GM12878 (cell line): ENCODE results near the gene CLEC16A. TPM values are rescaled to one million over a fixed set of nuclear protein-coding genes. Genes with fewer than 3 reads are reported as not detected.

ENCODE experiments used
- ATAC-seq: fragments of 200-7000 bp; cut with Tn5 transposase; 3 replicates; pipeline ENCODE4 v1.9.1; 2020; ENCODE audit warnings: mild to moderate bottlenecking, moderate library complexity
- BruUV-seq: library from RNA; stranded (reverse); fragments of 400-500 nt; replicated peaks from 2 replicates; lab custom pipeline; 2021; lab: Mats Ljungman, UMichigan
- CTCF ChIA-PET: fragments of 300-600 bp; sonication (Branson Sonifier 250); formaldehyde crosslinking; extraction: SDS; loops from one replicate; lab custom pipeline; 2021; ENCODE audit warnings: inconsistent platforms; lab: Yijun Ruan, JAX
- POLR2A ChIA-PET: fragments of 350-600 bp; formaldehyde crosslinking; extraction: SDS; loops from one replicate; lab custom pipeline; 2021; ENCODE audit warnings: inconsistent platforms; lab: Charles Lee
- RAD21 ChIA-PET: fragments of 300-600 bp; sonication (Branson Sonifier 250); formaldehyde crosslinking; loops from one replicate; lab custom pipeline; 2023; ENCODE audit warnings: antibody characterized with exemption; ENCODE audit not compliant: unreplicated experiment; lab: Charles Lee
- SMC1A ChIA-PET: fragments of 300-600 bp; sonication (Branson Sonifier 250); formaldehyde crosslinking; loops from one replicate; lab custom pipeline; 2023; ENCODE audit not compliant: unreplicated experiment, uncharacterized antibody; lab: Charles Lee
- DNase-seq: peaks from one replicate; pipeline ENCODE4 v3.0.0-alpha.2; 2011; ENCODE audit warnings: low read depth, low spot score
- FAIRE-seq: peaks from 3 replicates; lab custom pipeline; 2011; peaks lifted over from hg19 to GRCh38; lab: Jason Lieb, UNC
- H2AFZ ChIP-seq: 2 replicates; pipeline ENCODE4 v1.6.0; 2011; ENCODE audit warnings: low read depth, low read length, control low read depth; ENCODE audit not compliant: control insufficient read depth
- H3K27ac ChIP-seq: 2 replicates; pipeline ENCODE4 v1.5.1; 2011; ENCODE audit warnings: control low read depth; ENCODE audit not compliant: control insufficient read depth, insufficient read depth
- H3K27me3 ChIP-seq, 2 experiments: replicated peaks in 1 of 2; 2 replicates each; pipeline versions ENCODE4 v1.6.0 to v1.6.1; 2011; ENCODE audit warnings: low read length in 1 of 2; ENCODE audit not compliant: control insufficient read depth in 2 of 2, insufficient read depth in 2 of 2
- H3K36me3 ChIP-seq, 2 experiments: 2 replicates each; pipeline ENCODE4 v1.5.1; 2011; ENCODE audit warnings: low read length in 1 of 2; ENCODE audit not compliant: control insufficient read depth in 2 of 2, insufficient read depth in 2 of 2
- H3K4me1 ChIP-seq: 2 replicates; pipeline ENCODE4 v1.6.1; 2011; ENCODE audit warnings: mild to moderate bottlenecking, low read length, moderate library complexity, mixed read lengths; ENCODE audit not compliant: control insufficient read depth, insufficient read depth
- H3K4me2 ChIP-seq: 2 replicates; pipeline ENCODE4 v1.6.0; 2011; ENCODE audit warnings: control low read depth; ENCODE audit not compliant: control insufficient read depth, insufficient read depth
- H3K4me3 ChIP-seq: fragments of 200-600 bp; sonication (generic); 2 replicates; pipeline ENCODE4 v1.5.1; 2016
- H3K79me2 ChIP-seq: 2 replicates; pipeline ENCODE4 v1.6.0; 2011; ENCODE audit warnings: low read length; ENCODE audit not compliant: control insufficient read depth, insufficient read depth
- H3K9ac ChIP-seq: 2 replicates; pipeline ENCODE4 v1.8.0; 2011; ENCODE audit warnings: low read length, control low read depth, mixed read lengths; ENCODE audit not compliant: control insufficient read depth, insufficient read depth
- H3K9me3 ChIP-seq: replicated peaks from 3 replicates; pipeline ENCODE4 v1.5.1; 2011; ENCODE audit warnings: mild to moderate bottlenecking, low read length; ENCODE audit not compliant: control insufficient read depth, insufficient read depth
- H4K20me1 ChIP-seq: 2 replicates; pipeline ENCODE4 v1.6.0; 2011; ENCODE audit not compliant: control insufficient read depth, insufficient read depth
- CREM ChIP-seq: IDR thresholded peaks from 2 replicates; pipeline ENCODE4 v1.6.1; 2014; ENCODE audit warnings: antibody characterized with exemption, low read depth
- EZH2 ChIP-seq: IDR thresholded peaks from 2 replicates; pipeline ENCODE4 v1.6.1; 2012; ENCODE audit warnings: low read depth, mild to moderate bottlenecking, control low read depth, inconsistent platforms, low read length, borderline replicate concordance; ENCODE audit not compliant: control insufficient read depth
- HDGF ChIP-seq: fragments of 450-650 bp; IDR thresholded peaks from 2 replicates; pipeline ENCODE4 v1.6.1; 2016; ENCODE audit warnings: antibody characterized with exemption
- LARP7 ChIP-seq: fragments of 450-650 bp; IDR thresholded peaks from 2 replicates; pipeline ENCODE4 v1.6.1; 2017; ENCODE audit warnings: mild to moderate bottlenecking
- MEF2A ChIP-seq: IDR thresholded peaks from 2 replicates; pipeline ENCODE4 v1.6.1; 2011; ENCODE audit warnings: low read depth, mild to moderate bottlenecking, low read length, moderate library complexity; ENCODE audit not compliant: insufficient read depth
- MEF2B ChIP-seq: fragments of 450-650 bp; IDR thresholded peaks from 2 replicates; pipeline ENCODE4 v1.6.1; 2018; ENCODE audit warnings: mild to moderate bottlenecking, moderate library complexity; ENCODE audit not compliant: partially characterized antibody, poor library complexity, severe bottlenecking
- MYB ChIP-seq: fragments of 150-350 bp; IDR thresholded peaks from 2 replicates; pipeline ENCODE4 v1.6.1; 2014; ENCODE audit warnings: mild to moderate bottlenecking, low read depth, low read length, borderline replicate concordance
- NFYB ChIP-seq: IDR thresholded peaks from 2 replicates; pipeline ENCODE4 v1.6.1; 2011; ENCODE audit warnings: low read depth, mild to moderate bottlenecking, low read length, improper control_type of control experiment, moderate library complexity; ENCODE audit not compliant: insufficient read depth
- POU2F2 ChIP-seq: IDR thresholded peaks from 3 replicates; pipeline ENCODE4 v1.6.1; 2011; ENCODE audit warnings: low read depth, mild to moderate bottlenecking, low read length, borderline replicate concordance
- TAF1 ChIP-seq: IDR thresholded peaks from 2 replicates; pipeline ENCODE4 v1.6.1; 2011; ENCODE audit warnings: mild to moderate bottlenecking, low read depth, low read length, borderline replicate concordance
- YY1 ChIP-seq: IDR thresholded peaks from 2 replicates; pipeline ENCODE4 v1.6.1; 2011; ENCODE audit warnings: low read depth, mild to moderate bottlenecking, low read length
- WGBS: methylation state at CpG from one replicate; pipeline ENCODE4 v1.1.6; 2016; ENCODE audit warnings: low lambda C conversion rate; ENCODE audit not compliant: insufficient replicate concordance, insufficient coverage; ENCODE audit errors: missing lambda C conversion rate; 5-methylcytosine and 5-hydroxymethylcytosine counted together
- in situ Hi-C: fragments of 300-500 bp; cut with MboI; formaldehyde crosslinking; loops from 9 replicates; pipeline ENCODE4 v1.14.3; 2018; ENCODE audit warnings: mixed read lengths
- intact Hi-C: fragments of 100-400 bp; cut with micrococcal nuclease; formaldehyde crosslinking; loops from one replicate; pipeline ENCODE4 v1.14.2; 2022; ENCODE audit not compliant: unreplicated experiment
- polyA plus RNA-seq, 11 experiments: library from polyadenylated mRNA; depleted of rRNA in 4 of 11; unstranded in 6 of 11; stranded (reverse) in 5 of 11; fragments of >200 nt; fragmentation: Nextera tagmentation in 4 of 11; fragmentation: Illumina TruSeq in 1 of 11; extraction: Ambion mirVana in 4 of 11; extraction: Trizol in 1 of 11; gene quantifications; 1 replicate in 1 of 11; 2 replicates in 10 of 11; pipeline versions ENCODE4 v1.2.1 to v1.2.3, GENCODE V29; 2011 to 2016; ENCODE audit warnings: inconsistent platforms in 2 of 11, missing spikeins in 2 of 11, low read depth in 1 of 11
- total RNA-seq, 4 experiments: library from RNA; depleted of rRNA in 3 of 4; stranded (reverse); fragments of >200 nt in 3 of 4; fragmentation: Illumina TruSeq in 1 of 4; extraction: Trizol in 1 of 4; gene quantifications; 2 replicates each; pipeline versions ENCODE4 v1.2.1 to v1.2.3, GENCODE V29; 2013 to 2021
- TF ChIP-seq, protein P1 (sequence below): IDR thresholded peaks from 2 replicates; pipeline ENCODE4 v1.6.1; 2012; ENCODE audit warnings: low read depth, low read length, improper control_type of control experiment
- TF ChIP-seq, protein P2 (sequence below): IDR thresholded peaks from 2 replicates; pipeline ENCODE4 v1.6.1; 2011; ENCODE audit warnings: borderline replicate concordance, low read depth, mild to moderate bottlenecking, moderate library complexity, mixed read lengths, low read length; ENCODE audit not compliant: insufficient read depth; ENCODE audit errors: extremely low read length
- TF ChIP-seq, protein P3 (sequence below): fragments of 450-650 bp; IDR thresholded peaks from 2 replicates; pipeline ENCODE4 v1.6.1; 2018; ENCODE audit warnings: borderline replicate concordance, mild to moderate bottlenecking; ENCODE audit not compliant: partially characterized antibody
- TF ChIP-seq, protein P4 (sequence below): fragments of 450-650 bp; IDR thresholded peaks from 2 replicates; pipeline ENCODE4 v1.6.1; 2016; ENCODE audit warnings: mild to moderate bottlenecking

CLEC16A gene
- total and polyA plus RNA-seq, 10 of the 15 experiments (the other 5 are each of a cell fraction or from before 2014, with no cell fraction given), result 1.5 to 28.8 (median 19.2) TPM

DNA sequence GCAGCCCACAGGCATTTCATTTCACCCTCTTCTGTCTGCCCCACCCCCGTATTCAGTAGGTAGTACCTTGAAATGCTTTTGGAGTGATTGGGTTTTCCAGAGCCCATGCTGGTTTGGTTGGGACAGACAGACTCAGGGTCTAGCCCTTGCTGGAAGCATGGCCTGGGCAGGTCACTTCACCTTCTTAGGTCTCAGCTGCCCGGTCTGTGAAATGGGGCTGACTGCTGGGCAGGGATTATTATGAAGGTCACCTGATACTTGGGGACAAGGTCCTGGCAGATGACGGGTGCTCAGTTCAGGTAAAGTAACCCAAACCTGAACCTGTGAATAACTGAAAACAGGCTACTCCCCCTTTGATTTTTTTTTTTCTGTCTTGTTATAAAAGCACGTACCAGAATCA, 116.0 kb downstream of the CLEC16A start (continued):
- TF ChIP-seq HDGF (no peak), NFYB (no peak), MEF2A (no peak)
- TF ChIP-seq, protein P1, sequence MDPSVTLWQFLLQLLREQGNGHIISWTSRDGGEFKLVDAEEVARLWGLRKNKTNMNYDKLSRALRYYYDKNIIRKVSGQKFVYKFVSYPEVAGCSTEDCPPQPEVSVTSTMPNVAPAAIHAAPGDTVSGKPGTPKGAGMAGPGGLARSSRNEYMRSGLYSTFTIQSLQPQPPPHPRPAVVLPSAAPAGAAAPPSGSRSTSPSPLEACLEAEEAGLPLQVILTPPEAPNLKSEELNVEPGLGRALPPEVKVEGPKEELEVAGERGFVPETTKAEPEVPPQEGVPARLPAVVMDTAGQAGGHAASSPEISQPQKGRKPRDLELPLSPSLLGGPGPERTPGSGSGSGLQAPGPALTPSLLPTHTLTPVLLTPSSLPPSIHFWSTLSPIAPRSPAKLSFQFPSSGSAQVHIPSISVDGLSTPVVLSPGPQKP, result no peak

DNA sequence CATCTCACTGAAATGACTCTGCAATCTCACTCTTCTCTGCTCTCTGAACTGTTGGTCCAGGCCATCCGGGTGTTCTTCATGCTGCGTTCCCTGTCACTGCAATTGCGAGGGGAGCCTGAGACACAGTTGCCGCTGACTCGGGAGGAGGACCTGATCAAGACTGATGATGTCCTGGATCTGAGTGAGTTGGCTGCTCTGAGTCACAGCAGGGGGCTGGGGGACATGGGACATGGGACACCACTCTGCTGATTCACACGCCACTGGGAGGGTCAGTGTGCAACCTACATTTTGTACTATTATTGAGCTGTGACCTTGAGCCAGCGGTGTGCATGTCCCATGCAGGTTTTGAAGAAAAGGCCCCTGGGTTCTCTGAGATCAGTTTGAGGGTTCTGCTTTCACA, 116.5 kb downstream of the CLEC16A start:
- POLR2A ChIA-PET, result interaction anchor here (0.5 to 1.5 kb wide), 2 partner anchors 15 to 503 kb away, joined by 5 read pairs; no protein-coding TSS in a partner anchor
- no peak overlapping the region for H3K9ac ChIP-seq
- in situ Hi-C loops, result no loop called here
- TF ChIP-seq MYB (no peak), CREM (no peak), LARP7 (no peak), HDGF (no peak), TAF1 (no peak), MEF2B (no peak), YY1 (no peak), POU2F2 (no peak), EZH2 (no peak)
- TF ChIP-seq, protein P2, sequence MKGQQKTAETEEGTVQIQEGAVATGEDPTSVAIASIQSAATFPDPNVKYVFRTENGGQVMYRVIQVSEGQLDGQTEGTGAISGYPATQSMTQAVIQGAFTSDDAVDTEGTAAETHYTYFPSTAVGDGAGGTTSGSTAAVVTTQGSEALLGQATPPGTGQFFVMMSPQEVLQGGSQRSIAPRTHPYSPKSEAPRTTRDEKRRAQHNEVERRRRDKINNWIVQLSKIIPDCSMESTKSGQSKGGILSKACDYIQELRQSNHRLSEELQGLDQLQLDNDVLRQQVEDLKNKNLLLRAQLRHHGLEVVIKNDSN, result no peak
- TF ChIP-seq, protein P3, sequence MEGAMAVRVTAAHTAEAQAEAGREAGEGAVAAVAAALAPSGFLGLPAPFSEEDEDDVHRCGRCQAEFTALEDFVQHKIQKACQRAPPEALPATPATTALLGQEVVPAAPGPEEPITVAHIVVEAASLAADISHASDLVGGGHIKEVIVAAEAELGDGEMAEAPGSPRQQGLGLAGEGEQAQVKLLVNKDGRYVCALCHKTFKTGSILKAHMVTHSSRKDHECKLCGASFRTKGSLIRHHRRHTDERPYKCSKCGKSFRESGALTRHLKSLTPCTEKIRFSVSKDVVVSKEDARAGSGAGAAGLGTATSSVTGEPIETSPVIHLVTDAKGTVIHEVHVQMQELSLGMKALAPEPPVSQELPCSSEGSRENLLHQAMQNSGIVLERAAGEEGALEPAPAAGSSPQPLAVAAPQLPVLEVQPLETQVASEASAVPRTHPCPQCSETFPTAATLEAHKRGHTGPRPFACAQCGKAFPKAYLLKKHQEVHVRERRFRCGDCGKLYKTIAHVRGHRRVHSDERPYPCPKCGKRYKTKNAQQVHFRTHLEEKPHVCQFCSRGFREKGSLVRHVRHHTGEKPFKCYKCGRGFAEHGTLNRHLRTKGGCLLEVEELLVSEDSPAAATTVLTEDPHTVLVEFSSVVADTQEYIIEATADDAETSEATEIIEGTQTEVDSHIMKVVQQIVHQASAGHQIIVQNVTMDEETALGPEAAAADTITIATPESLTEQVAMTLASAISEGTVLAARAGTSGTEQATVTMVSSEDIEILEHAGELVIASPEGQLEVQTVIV, result no peak
- TF ChIP-seq, protein P4, sequence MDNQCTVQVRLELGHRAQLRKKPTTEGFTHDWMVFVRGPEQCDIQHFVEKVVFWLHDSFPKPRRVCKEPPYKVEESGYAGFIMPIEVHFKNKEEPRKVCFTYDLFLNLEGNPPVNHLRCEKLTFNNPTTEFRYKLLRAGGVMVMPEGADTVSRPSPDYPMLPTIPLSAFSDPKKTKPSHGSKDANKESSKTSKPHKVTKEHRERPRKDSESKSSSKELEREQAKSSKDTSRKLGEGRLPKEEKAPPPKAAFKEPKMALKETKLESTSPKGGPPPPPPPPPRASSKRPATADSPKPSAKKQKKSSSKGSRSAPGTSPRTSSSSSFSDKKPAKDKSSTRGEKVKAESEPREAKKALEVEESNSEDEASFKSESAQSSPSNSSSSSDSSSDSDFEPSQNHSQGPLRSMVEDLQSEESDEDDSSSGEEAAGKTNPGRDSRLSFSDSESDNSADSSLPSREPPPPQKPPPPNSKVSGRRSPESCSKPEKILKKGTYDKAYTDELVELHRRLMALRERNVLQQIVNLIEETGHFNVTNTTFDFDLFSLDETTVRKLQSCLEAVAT, result no peak

More for the DNA sequence above, 116.5 kb downstream of the CLEC16A start:
- CTCF ChIA-PET, result interaction anchor here (0.9 kb wide), 2 partner anchors 27 to 96 kb away, joined by 3 read pairs; no protein-coding TSS in a partner anchor
- RAD21 ChIA-PET, result no interaction called here
- SMC1A ChIA-PET, result interaction anchor here (0.6 to 1.0 kb wide), 3 partner anchors 91 to 782 kb away, joined by 3 read pairs; no protein-coding TSS in a partner anchor
- Histone ChIP-seq H3K27me3 (no peaks in the 10 kb centered on the region), H3K4me2 (no peak overlapping the region), H3K79me2 (no peaks in the 10 kb centered on the region), H3K4me3 (no peak overlapping the region), H3K36me3 (peaks cover 6 to 13% of the 10 kb centered on the region in 2 experiments), H3K27ac (no peak overlapping the region), H2AFZ (no peak overlapping the region), H4K20me1 (no peaks in the 10 kb centered on the region), H3K9me3 (no peaks in the 10 kb centered on the region), H3K4me1 (peaks cover 5% of the 10 kb centered on the region; the same call in 1 of the 2 replicates)
- DNase-seq (no peak), FAIRE-seq (no peak), ATAC-seq (no peak)
- intact Hi-C loops, result no loop called here
- no TSS peak for BruUV-seq
- WGBS, result 98% methylated on average over 6 of the region's 7 CpGs
